Brain microvascular endothelial cell (primary cell): Measurements from ENCODE around the gene PAMR1.

Experiments used
- DNase-seq: peaks from one replicate; pipeline ENCODE4 v3.0.0-alpha.2; 2020
- H3K27ac ChIP-seq: fragments of 250-450 bp; sonication (Bioruptor Pico); 2 replicates; pipeline ENCODE4 v1.5.1; 2020; ENCODE audit warnings: mild to moderate bottlenecking, moderate library complexity
- H3K27me3 ChIP-seq: fragments of 250-450 bp; sonication (Bioruptor Pico); replicated peaks from 2 replicates; pipeline ENCODE4 v1.5.1; 2020; ENCODE audit warnings: mild to moderate bottlenecking
- H3K36me3 ChIP-seq: fragments of 250-450 bp; sonication (Bioruptor Pico); replicated peaks from 2 replicates; pipeline ENCODE4 v1.5.1; 2020; ENCODE audit warnings: mild to moderate bottlenecking
- H3K4me3 ChIP-seq: 2 replicates; pipeline ENCODE4 v1.5.1; 2011; ENCODE audit warnings: low read depth, mild to moderate bottlenecking, control low read depth, low read length, moderate library complexity
- CTCF ChIP-seq: IDR thresholded peaks from 2 replicates; pipeline ENCODE4 v1.5.1; 2011; ENCODE audit warnings: low read depth, mild to moderate bottlenecking, moderate library complexity, low read length, control low read depth, inconsistent platforms; ENCODE audit errors: missing control alignments
- in situ Hi-C: cut with HindIII; loops from 2 replicates; pipeline ENCODE4 v1.10.0; 2017; ENCODE audit warnings: low sequenced_read_pairs, low pct_ligation_motif_present

Gene PAMR1

GRCh38 chr11:35564245-35564595 is 38.8 kb upstream of the PAMR1 start:
- Histone ChIP-seq H3K36me3 (no peaks in the 10 kb centered on the region), H3K27ac (no peak overlapping the region), H3K27me3 (no peaks in the 10 kb centered on the region), H3K4me3 (no peak overlapping the region)
- in situ Hi-C loops: no loop called here
- no peak for TF ChIP-seq CTCF
- DNase-seq: no peak

GRCh38 chr11:35563484-35564244 is 38.2 kb upstream of the PAMR1 start:
- TF ChIP-seq CTCF: no peak
- H3K27me3 ChIP-seq: no peaks in the 10 kb centered on the region
- DNase-seq: no peak
- H3K4me3 ChIP-seq: no peak overlapping the region
- H3K27ac ChIP-seq: no peak overlapping the region
- in situ Hi-C loops: no loop called here
- H3K36me3 ChIP-seq: no peaks in the 10 kb centered on the region

GRCh38 chr11:35559949-35560348 is 34.5 kb upstream of the PAMR1 start:
- in situ Hi-C loops: no loop called here

GRCh38 chr11:35558513-35558912 is 33.1 kb upstream of the PAMR1 start:
- in situ Hi-C loops: no loop called here
- Histone ChIP-seq H3K27ac (no peak overlapping the region), H3K36me3 (no peaks in the 10 kb centered on the region), H3K4me3 (no peak overlapping the region), H3K27me3 (no peaks in the 10 kb centered on the region)
- DNase-seq: no peak
- no peak for TF ChIP-seq CTCF

More at GRCh38 chr11:35559949-35560348, 34.5 kb upstream of the PAMR1 start:
- TF ChIP-seq CTCF: no peak
- Histone ChIP-seq H3K36me3 (no peaks in the 10 kb centered on the region), H3K4me3 (no peak overlapping the region), H3K27me3 (no peaks in the 10 kb centered on the region), H3K27ac (no peak overlapping the region)
- DNase-seq: no peak

- no peak for DNase-seq
- Histone ChIP-seq H3K27me3 (no peaks in the 10 kb centered on the region), H3K4me3 (no peak overlapping the region), H3K36me3 (no peaks in the 10 kb centered on the region), H3K27ac (no peak overlapping the region)
- in situ Hi-C loops: no loop called here
- no peak for TF ChIP-seq CTCF
Observed at GRCh38 chr11:35555488-35555887, 30.1 kb upstream of the PAMR1 start.
